Measurements from ENCODE around the gene PLPPR1.

GRCh38 chr9:101350285-101350684, 321.8 kb downstream of the PLPPR1 start:
- TF ChIP-seq POLR2A (IDR thresholded peaks at IDR 0.05): no peak
- TF ChIP-seq, protein P1, sequence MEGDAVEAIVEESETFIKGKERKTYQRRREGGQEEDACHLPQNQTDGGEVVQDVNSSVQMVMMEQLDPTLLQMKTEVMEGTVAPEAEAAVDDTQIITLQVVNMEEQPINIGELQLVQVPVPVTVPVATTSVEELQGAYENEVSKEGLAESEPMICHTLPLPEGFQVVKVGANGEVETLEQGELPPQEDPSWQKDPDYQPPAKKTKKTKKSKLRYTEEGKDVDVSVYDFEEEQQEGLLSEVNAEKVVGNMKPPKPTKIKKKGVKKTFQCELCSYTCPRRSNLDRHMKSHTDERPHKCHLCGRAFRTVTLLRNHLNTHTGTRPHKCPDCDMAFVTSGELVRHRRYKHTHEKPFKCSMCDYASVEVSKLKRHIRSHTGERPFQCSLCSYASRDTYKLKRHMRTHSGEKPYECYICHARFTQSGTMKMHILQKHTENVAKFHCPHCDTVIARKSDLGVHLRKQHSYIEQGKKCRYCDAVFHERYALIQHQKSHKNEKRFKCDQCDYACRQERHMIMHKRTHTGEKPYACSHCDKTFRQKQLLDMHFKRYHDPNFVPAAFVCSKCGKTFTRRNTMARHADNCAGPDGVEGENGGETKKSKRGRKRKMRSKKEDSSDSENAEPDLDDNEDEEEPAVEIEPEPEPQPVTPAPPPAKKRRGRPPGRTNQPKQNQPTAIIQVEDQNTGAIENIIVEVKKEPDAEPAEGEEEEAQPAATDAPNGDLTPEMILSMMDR (IDR thresholded peaks at IDR 0.05): peak in 1 of 4 donors; percentile 12
